Endodermal cell (in vitro differentiated cells): ENCODE results near the gene OR5C1. TPM values are rescaled to one million over a fixed set of nuclear protein-coding genes. Genes with fewer than 3 reads are reported as not detected.

Experiments
- DNase-seq: peaks from one replicate; pipeline ENCODE4 v3.0.0-alpha.2; 2017
- H3K27ac ChIP-seq: 2 replicates; pipeline ENCODE4 v1.5.1; 2013; ENCODE audit warnings: mild to moderate bottlenecking, low read depth, low read length, moderate library complexity
- H3K27me3 ChIP-seq: 2 replicates; pipeline ENCODE4 v1.6.1; 2013; ENCODE audit warnings: mild to moderate bottlenecking, low read length, moderate library complexity; ENCODE audit not compliant: insufficient read depth, control insufficient read depth, poor library complexity, severe bottlenecking
- H3K36me3 ChIP-seq: 2 replicates; pipeline ENCODE4 v1.7.0; 2013; ENCODE audit warnings: mild to moderate bottlenecking, low read length, moderate library complexity; ENCODE audit not compliant: control insufficient read depth, insufficient read depth
- H3K4me1 ChIP-seq: one replicate; pipeline ENCODE4 v1.7.0; 2013; ENCODE audit warnings: low read length; ENCODE audit not compliant: control insufficient read depth, insufficient read depth
- H3K4me3 ChIP-seq: 2 replicates; pipeline ENCODE4 v1.5.1; 2013; ENCODE audit warnings: mild to moderate bottlenecking, low read length, moderate library complexity
- H3K9ac ChIP-seq: 2 replicates; pipeline ENCODE4 v1.6.1; 2013; ENCODE audit warnings: mild to moderate bottlenecking, low read length, moderate library complexity; ENCODE audit not compliant: poor library complexity, severe bottlenecking; ENCODE audit errors: extremely low read depth
- H3K9me3 ChIP-seq: 2 replicates; pipeline ENCODE4 v1.6.1; 2013; ENCODE audit warnings: mild to moderate bottlenecking, low read length, moderate library complexity; ENCODE audit not compliant: control insufficient read depth
- H3K27ac Mint-ChIP-seq: 2 replicates; pipeline ENCODE4 v1.8.0; 2020; ENCODE audit warnings: mixed read lengths
- H3K27me3 Mint-ChIP-seq: 2 replicates; pipeline ENCODE4 v1.8.0; 2021; ENCODE audit warnings: mild to moderate bottlenecking, mixed read lengths; ENCODE audit not compliant: insufficient read depth
- H3K36me3 Mint-ChIP-seq: 2 replicates; pipeline ENCODE4 v1.8.0; 2020; ENCODE audit warnings: low read depth, mixed read lengths
- H3K4me1 Mint-ChIP-seq: 2 replicates; pipeline ENCODE4 v1.8.0; 2020; ENCODE audit warnings: mixed read lengths
- H3K4me3 Mint-ChIP-seq: 2 replicates; pipeline ENCODE4 v1.8.0; 2020; ENCODE audit warnings: mild to moderate bottlenecking, moderate library complexity, mixed read lengths
- H3K9me3 Mint-ChIP-seq: 2 replicates; pipeline ENCODE4 v1.8.0; 2020; ENCODE audit warnings: mild to moderate bottlenecking, mixed read lengths
- CTCF ChIP-seq: fragments of 200-600 bp; sonication (generic); conservative IDR thresholded peaks from 2 replicates; pipeline ENCODE4 v1.5.0; 2021; ENCODE audit warnings: antibody characterized with exemption, mild to moderate bottlenecking
- WGBS, 2 experiments: methylation state at CpG; one replicate each; pipeline versions ENCODE4 v1.1.5 to v1.1.7; 2013; ENCODE audit warnings: missing lambda C conversion rate in 2 of 2, mixed read lengths in 1 of 2; ENCODE audit not compliant: insufficient coverage in 1 of 2, insufficient read length in 1 of 2; 5-methylcytosine and 5-hydroxymethylcytosine counted together
- total RNA-seq, 2 donors: library from RNA; stranded (reverse); fragmentation: NEBNext Ultra II Directional in 1 of 2; extraction: Animal tissue kit (Norgen Biotek cat#: 25700) in 1 of 2; gene quantifications; 2 replicates in 1 of 2; 3 replicates in 1 of 2; pipeline ENCODE4 v1.2.1, GENCODE V29; 2021

OR5C1 gene
- total RNA-seq, 2 donors from 2014 or later, result not detected

- peaks cover 2% of the 10 kb centered on the region for H3K4me1 Mint-ChIP-seq
- Histone ChIP-seq H3K27me3 (peaks cover 8% of the 10 kb centered on the region), H3K9me3 (no peaks in the 10 kb centered on the region), H3K36me3 (no peaks in the 10 kb centered on the region), H3K4me3 (no peak overlapping the region), H3K4me1 (no peaks in the 10 kb centered on the region), H3K27ac (no peak overlapping the region), H3K9ac (no peak overlapping the region)
- no peak for TF ChIP-seq CTCF
- 79% methylated on average over 2 to 3 of the region's 3 CpGs for WGBS, 2 experiments
- H3K9me3 Mint-ChIP-seq, result peaks cover 3% of the 10 kb centered on the region
- H3K27ac Mint-ChIP-seq, result no peak overlapping the region
- H3K4me3 Mint-ChIP-seq, result no peak overlapping the region
- DNase-seq, result no peak
- no peaks in the 10 kb centered on the region for H3K36me3 Mint-ChIP-seq
- H3K27me3 Mint-ChIP-seq, result peaks cover 15% of the 10 kb centered on the region
Observed at GRCh38 chr9:122779181-122779580, 9.6 kb upstream of the OR5C1 start.

DNA sequence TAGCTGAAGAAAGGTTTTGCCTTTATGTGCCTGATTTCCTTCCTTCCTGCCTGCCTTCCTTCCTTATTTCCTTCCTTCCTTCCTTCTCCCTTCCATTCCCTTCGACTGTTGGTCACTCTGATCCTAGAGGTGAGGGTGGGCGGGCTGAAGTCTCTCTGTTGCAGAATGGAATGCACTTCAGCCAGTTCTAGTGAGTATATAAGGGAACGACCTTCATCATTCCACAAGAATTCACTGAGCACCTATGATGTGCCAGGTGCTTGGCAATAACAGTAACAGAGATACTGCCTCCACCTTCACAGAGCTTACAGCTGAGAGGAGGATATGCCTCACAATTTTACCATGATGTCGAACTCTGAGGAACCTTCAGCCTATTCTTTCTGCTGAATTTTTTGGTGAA lies 8.7 kb upstream of the OR5C1 start:
- H3K4me3 Mint-ChIP-seq, result no peak overlapping the region
- peaks cover 8% of the 10 kb centered on the region for H3K27me3 ChIP-seq
- H3K4me3 ChIP-seq, result no peak overlapping the region
- H3K27ac Mint-ChIP-seq, result no peak overlapping the region
- H3K4me1 ChIP-seq, result peaks cover 5% of the 10 kb centered on the region
- H3K9ac ChIP-seq, result no peak overlapping the region
- no peak overlapping the region for H3K27ac ChIP-seq
- DNase-seq, result no peak
- no peak for TF ChIP-seq CTCF
- 63 to 79% methylated on average over 1 to 3 of the region's 4 CpGs for WGBS, 2 experiments
- H3K36me3 ChIP-seq, result no peaks in the 10 kb centered on the region
- no peaks in the 10 kb centered on the region for H3K9me3 ChIP-seq
- peaks cover 3% of the 10 kb centered on the region for H3K9me3 Mint-ChIP-seq
- peaks cover 10% of the 10 kb centered on the region for H3K4me1 Mint-ChIP-seq
- H3K36me3 Mint-ChIP-seq, result no peaks in the 10 kb centered on the region
- peaks cover 15% of the 10 kb centered on the region for H3K27me3 Mint-ChIP-seq

DNA sequence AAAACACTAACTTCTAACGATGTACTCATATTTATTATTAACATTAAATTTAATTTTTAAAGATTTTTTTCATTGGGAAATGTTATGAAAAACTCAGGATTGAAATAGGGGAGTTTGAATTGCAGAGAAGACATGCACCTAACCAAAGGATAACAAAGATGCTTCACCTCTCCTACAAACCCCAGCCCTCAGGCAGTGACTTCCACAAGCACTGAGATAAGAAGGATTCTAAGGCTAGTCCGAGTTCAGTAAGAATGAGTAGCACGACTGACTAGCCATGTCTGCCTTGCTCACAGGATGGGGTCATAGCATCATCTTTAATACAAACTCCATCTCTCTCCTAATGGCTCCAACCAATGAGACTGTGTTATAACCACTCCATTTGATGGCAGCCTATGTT lies 7.1 kb upstream of the OR5C1 start:
- Histone ChIP-seq H3K27me3 (peaks cover 16% of the 10 kb centered on the region), H3K4me1 (peaks cover 10% of the 10 kb centered on the region), H3K9ac (no peak overlapping the region), H3K27ac (no peak overlapping the region), H3K4me3 (no peak overlapping the region), H3K9me3 (no peaks in the 10 kb centered on the region), H3K36me3 (no peaks in the 10 kb centered on the region)
- WGBS, 2 experiments, result 57 to 100% methylated on average over 1 to 2 of the region's 3 CpGs
- H3K27ac Mint-ChIP-seq, result no peak overlapping the region
- H3K9me3 Mint-ChIP-seq, result peaks cover 3% of the 10 kb centered on the region
- no peak for TF ChIP-seq CTCF
- no peak overlapping the region for H3K4me3 Mint-ChIP-seq
- H3K27me3 Mint-ChIP-seq, result peaks cover 20% of the 10 kb centered on the region
- H3K4me1 Mint-ChIP-seq, result peaks cover 10% of the 10 kb centered on the region
- no peaks in the 10 kb centered on the region for H3K36me3 Mint-ChIP-seq
- DNase-seq, result no peak
